ENCODE results near the gene ANKRD50.

DNA sequence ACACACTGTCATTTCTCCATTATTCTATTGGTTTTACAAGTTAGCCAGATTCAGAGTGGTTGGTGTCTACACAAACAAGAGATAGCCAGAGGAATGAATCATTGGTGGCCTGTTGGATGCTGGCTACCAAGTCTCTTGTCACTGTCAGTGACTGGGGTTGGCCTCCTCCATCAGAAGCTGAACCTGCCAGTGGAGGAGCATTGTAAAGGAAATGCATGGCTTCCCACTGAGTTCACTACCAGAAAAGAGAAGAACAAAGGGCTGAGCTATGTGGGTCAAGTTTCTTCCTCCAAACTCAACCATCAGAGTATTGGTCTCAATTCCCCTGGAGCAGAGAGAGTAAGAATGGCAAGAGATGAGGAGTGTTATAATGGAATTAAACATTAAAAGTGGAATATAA lies 26.5 kb upstream of the ANKRD50 start:
- TF ChIP-seq, protein P1, sequence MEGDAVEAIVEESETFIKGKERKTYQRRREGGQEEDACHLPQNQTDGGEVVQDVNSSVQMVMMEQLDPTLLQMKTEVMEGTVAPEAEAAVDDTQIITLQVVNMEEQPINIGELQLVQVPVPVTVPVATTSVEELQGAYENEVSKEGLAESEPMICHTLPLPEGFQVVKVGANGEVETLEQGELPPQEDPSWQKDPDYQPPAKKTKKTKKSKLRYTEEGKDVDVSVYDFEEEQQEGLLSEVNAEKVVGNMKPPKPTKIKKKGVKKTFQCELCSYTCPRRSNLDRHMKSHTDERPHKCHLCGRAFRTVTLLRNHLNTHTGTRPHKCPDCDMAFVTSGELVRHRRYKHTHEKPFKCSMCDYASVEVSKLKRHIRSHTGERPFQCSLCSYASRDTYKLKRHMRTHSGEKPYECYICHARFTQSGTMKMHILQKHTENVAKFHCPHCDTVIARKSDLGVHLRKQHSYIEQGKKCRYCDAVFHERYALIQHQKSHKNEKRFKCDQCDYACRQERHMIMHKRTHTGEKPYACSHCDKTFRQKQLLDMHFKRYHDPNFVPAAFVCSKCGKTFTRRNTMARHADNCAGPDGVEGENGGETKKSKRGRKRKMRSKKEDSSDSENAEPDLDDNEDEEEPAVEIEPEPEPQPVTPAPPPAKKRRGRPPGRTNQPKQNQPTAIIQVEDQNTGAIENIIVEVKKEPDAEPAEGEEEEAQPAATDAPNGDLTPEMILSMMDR (conservative IDR thresholded peaks at IDR 0.05; ENCODE audit: low read length): no peak
- TF ChIP-seq EZH2phosphoT487 (IDR thresholded peaks at IDR 0.05; ENCODE audit: borderline replicate concordance, low read depth, low read length): no peak

Measured in OCI-LY7 (cell line).